ENCODE data around the gene MOGAT2. TPM values are rescaled to one million over a fixed set of nuclear protein-coding genes. Genes with fewer than 3 reads are reported as not detected.

Gene MOGAT2
- total RNA-seq, 1 experiment from 2014 or later: 0.12 TPM

DNA sequence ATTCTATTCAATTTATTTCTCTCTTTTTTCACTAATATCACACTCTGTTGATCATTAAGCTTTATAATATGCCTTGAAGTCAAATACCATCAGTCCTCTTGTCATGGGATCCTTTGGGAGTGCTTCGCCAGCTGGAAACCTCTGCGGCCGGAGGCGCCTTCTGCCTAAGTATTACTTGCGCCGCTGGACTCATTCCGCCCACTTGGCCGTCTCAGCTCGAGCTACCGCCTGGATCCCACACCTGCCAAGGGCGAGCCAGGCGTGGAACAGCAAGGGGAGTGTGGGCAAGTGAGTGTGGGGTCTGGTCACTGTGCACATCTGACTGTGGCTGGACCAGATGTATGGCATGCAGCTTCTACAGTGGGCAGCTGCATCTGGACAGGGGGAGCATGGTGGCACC is 39.7 kb upstream of the MOGAT2 start:
- Histone ChIP-seq H3K9me2 (ENCODE audit: insufficient read depth) (no peaks in the 10 kb centered on the region), H3K9ac (ENCODE audit: low read length) (no peak overlapping the region), H3K9me3 (ENCODE audit: control insufficient read depth in 1 of 2, insufficient read depth in 1 of 2, low read depth in 1 of 2, low read length in 2 of 2) (no peaks in the 10 kb centered on the region), H3K79me2 (ENCODE audit: insufficient read depth, low read length) (no peaks in the 10 kb centered on the region), H3K4me1 (ENCODE audit: control insufficient read depth in 1 of 2, insufficient read depth in 2 of 2, low read length in 2 of 2) (no peaks in the 10 kb centered on the region), H3K4me3 (replicated peaks in 1 of 2; ENCODE audit: low read depth in 1 of 2, low read length in 2 of 2) (no peak overlapping the region), H2AFZ (ENCODE audit: low read depth, low read length, poor library complexity, severe bottlenecking) (no peak overlapping the region), H3K27me3 (ENCODE audit: insufficient read depth, low read length) (peaks cover 4% of the 10 kb centered on the region; the same call in 1 of the 2 replicates), H3K27ac (ENCODE audit: low read depth, low read length) (no peak overlapping the region), H3K36me3 (ENCODE audit: control insufficient read depth in 1 of 2, insufficient read depth in 2 of 2, low read length in 2 of 2) (no peaks in the 10 kb centered on the region), H3K4me2 (ENCODE audit: low read length) (no peak overlapping the region), H4K20me1 (ENCODE audit: insufficient read depth) (no peaks in the 10 kb centered on the region)
- ChIA-PET RAD21 (ENCODE audit: low non-redundant PET in 1 of 2, low total read pairs in 2 of 2, uncharacterized antibody in 2 of 2, unreplicated experiment in 2 of 2) (interaction anchor here in 1 of 2 experiments (0.7 kb wide), 1 partner anchor 52 kb away, joined by 9 read pairs; no protein-coding TSS in a partner anchor), CTCF (interaction anchor here (0.9 kb wide), 1 partner anchor 28 kb away, joined by 3 read pairs; no protein-coding TSS in a partner anchor), POLR2A (no interaction called here)
- no TSS peak for BruUV-seq (replicated peaks)
- intact Hi-C loops (cut with micrococcal nuclease): no loop called here
- DNase-seq (ENCODE audit: low read depth, low spot score) (no peak), ATAC-seq (no peak)
- TF ChIP-seq CBX3 (IDR thresholded peaks at IDR 0.05; ENCODE audit: low read depth) (no peak), RAD21 (IDR thresholded peaks at IDR 0.05; ENCODE audit: low read depth) (no peak), SIN3A (IDR thresholded peaks at IDR 0.05; ENCODE audit: low read depth) (no peak), POLR2AphosphoS5 (IDR thresholded peaks at IDR 0.05; ENCODE audit: low read depth, low read length) (no peak), EGR1 (IDR thresholded peaks at IDR 0.05; ENCODE audit: low read depth) (no peak), EZH2phosphoT487 (IDR thresholded peaks at IDR 0.05; ENCODE audit: borderline replicate concordance) (no peak), SRF (IDR thresholded peaks at IDR 0.05; ENCODE audit: low read depth) (no peak)
- TF ChIP-seq, protein P1, sequence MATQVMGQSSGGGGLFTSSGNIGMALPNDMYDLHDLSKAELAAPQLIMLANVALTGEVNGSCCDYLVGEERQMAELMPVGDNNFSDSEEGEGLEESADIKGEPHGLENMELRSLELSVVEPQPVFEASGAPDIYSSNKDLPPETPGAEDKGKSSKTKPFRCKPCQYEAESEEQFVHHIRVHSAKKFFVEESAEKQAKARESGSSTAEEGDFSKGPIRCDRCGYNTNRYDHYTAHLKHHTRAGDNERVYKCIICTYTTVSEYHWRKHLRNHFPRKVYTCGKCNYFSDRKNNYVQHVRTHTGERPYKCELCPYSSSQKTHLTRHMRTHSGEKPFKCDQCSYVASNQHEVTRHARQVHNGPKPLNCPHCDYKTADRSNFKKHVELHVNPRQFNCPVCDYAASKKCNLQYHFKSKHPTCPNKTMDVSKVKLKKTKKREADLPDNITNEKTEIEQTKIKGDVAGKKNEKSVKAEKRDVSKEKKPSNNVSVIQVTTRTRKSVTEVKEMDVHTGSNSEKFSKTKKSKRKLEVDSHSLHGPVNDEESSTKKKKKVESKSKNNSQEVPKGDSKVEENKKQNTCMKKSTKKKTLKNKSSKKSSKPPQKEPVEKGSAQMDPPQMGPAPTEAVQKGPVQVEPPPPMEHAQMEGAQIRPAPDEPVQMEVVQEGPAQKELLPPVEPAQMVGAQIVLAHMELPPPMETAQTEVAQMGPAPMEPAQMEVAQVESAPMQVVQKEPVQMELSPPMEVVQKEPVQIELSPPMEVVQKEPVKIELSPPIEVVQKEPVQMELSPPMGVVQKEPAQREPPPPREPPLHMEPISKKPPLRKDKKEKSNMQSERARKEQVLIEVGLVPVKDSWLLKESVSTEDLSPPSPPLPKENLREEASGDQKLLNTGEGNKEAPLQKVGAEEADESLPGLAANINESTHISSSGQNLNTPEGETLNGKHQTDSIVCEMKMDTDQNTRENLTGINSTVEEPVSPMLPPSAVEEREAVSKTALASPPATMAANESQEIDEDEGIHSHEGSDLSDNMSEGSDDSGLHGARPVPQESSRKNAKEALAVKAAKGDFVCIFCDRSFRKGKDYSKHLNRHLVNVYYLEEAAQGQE (IDR thresholded peaks at IDR 0.05; ENCODE audit: low read depth): no peak
